Endodermal cell (in vitro differentiated cells): ENCODE measurements around the gene POLR1B. TPM values are rescaled to one million over a fixed set of nuclear protein-coding genes. Genes with fewer than 3 reads are reported as not detected.

Experiments used
- DNase-seq: peaks from one replicate; pipeline ENCODE4 v3.0.0-alpha.2; 2017
- H3K27ac ChIP-seq: 2 replicates; pipeline ENCODE4 v1.5.1; 2013; ENCODE audit warnings: mild to moderate bottlenecking, low read depth, low read length, moderate library complexity
- H3K27me3 ChIP-seq: 2 replicates; pipeline ENCODE4 v1.6.1; 2013; ENCODE audit warnings: mild to moderate bottlenecking, low read length, moderate library complexity; ENCODE audit not compliant: insufficient read depth, control insufficient read depth, poor library complexity, severe bottlenecking
- H3K36me3 ChIP-seq: 2 replicates; pipeline ENCODE4 v1.7.0; 2013; ENCODE audit warnings: mild to moderate bottlenecking, low read length, moderate library complexity; ENCODE audit not compliant: control insufficient read depth, insufficient read depth
- H3K4me1 ChIP-seq: one replicate; pipeline ENCODE4 v1.7.0; 2013; ENCODE audit warnings: low read length; ENCODE audit not compliant: control insufficient read depth, insufficient read depth
- H3K4me3 ChIP-seq: 2 replicates; pipeline ENCODE4 v1.5.1; 2013; ENCODE audit warnings: mild to moderate bottlenecking, low read length, moderate library complexity
- H3K9ac ChIP-seq: 2 replicates; pipeline ENCODE4 v1.6.1; 2013; ENCODE audit warnings: mild to moderate bottlenecking, low read length, moderate library complexity; ENCODE audit not compliant: poor library complexity, severe bottlenecking; ENCODE audit errors: extremely low read depth
- H3K9me3 ChIP-seq: 2 replicates; pipeline ENCODE4 v1.6.1; 2013; ENCODE audit warnings: mild to moderate bottlenecking, low read length, moderate library complexity; ENCODE audit not compliant: control insufficient read depth
- H3K27ac Mint-ChIP-seq: 2 replicates; pipeline ENCODE4 v1.8.0; 2020; ENCODE audit warnings: mixed read lengths
- H3K27me3 Mint-ChIP-seq: 2 replicates; pipeline ENCODE4 v1.8.0; 2021; ENCODE audit warnings: mild to moderate bottlenecking, mixed read lengths; ENCODE audit not compliant: insufficient read depth
- H3K36me3 Mint-ChIP-seq: 2 replicates; pipeline ENCODE4 v1.8.0; 2020; ENCODE audit warnings: low read depth, mixed read lengths
- H3K4me1 Mint-ChIP-seq: 2 replicates; pipeline ENCODE4 v1.8.0; 2020; ENCODE audit warnings: mixed read lengths
- H3K4me3 Mint-ChIP-seq: 2 replicates; pipeline ENCODE4 v1.8.0; 2020; ENCODE audit warnings: mild to moderate bottlenecking, moderate library complexity, mixed read lengths
- H3K9me3 Mint-ChIP-seq: 2 replicates; pipeline ENCODE4 v1.8.0; 2020; ENCODE audit warnings: mild to moderate bottlenecking, mixed read lengths
- CTCF ChIP-seq: fragments of 200-600 bp; sonication (generic); conservative IDR thresholded peaks from 2 replicates; pipeline ENCODE4 v1.5.0; 2021; ENCODE audit warnings: antibody characterized with exemption, mild to moderate bottlenecking
- WGBS, 2 experiments: methylation state at CpG; one replicate each; pipeline versions ENCODE4 v1.1.5 to v1.1.7; 2013; ENCODE audit warnings: missing lambda C conversion rate in 2 of 2, mixed read lengths in 1 of 2; ENCODE audit not compliant: insufficient coverage in 1 of 2, insufficient read length in 1 of 2; 5-methylcytosine and 5-hydroxymethylcytosine counted together
- total RNA-seq, 2 donors: library from RNA; stranded (reverse); fragmentation: NEBNext Ultra II Directional in 1 of 2; extraction: Animal tissue kit (Norgen Biotek cat#: 25700) in 1 of 2; gene quantifications; 2 replicates in 1 of 2; 3 replicates in 1 of 2; pipeline ENCODE4 v1.2.1, GENCODE V29; 2021

The POLR1B gene
- total RNA-seq, 2 donors from 2014 or later, result 25.6 to 31.9 TPM

GRCh38 chr2:112593736-112594135, 51.5 kb downstream of the POLR1B start:
- Mint-ChIP-seq H3K36me3 (peaks cover 10% of the 10 kb centered on the region), H3K27ac (no peak overlapping the region), H3K27me3 (no peaks in the 10 kb centered on the region), H3K9me3 (no peaks in the 10 kb centered on the region), H3K4me1 (peaks cover 3% of the 10 kb centered on the region), H3K4me3 (no peak overlapping the region)
- no peak for TF ChIP-seq CTCF
- Histone ChIP-seq H3K27ac (no peak overlapping the region), H3K36me3 (peaks cover 2% of the 10 kb centered on the region), H3K27me3 (no peaks in the 10 kb centered on the region), H3K4me3 (no peak overlapping the region), H3K4me1 (no peaks in the 10 kb centered on the region), H3K9me3 (no peaks in the 10 kb centered on the region), H3K9ac (no peak overlapping the region)
- 89 to 95% methylated on average over 3 to 4 of the region's 4 CpGs for WGBS, 2 experiments
- no peak for DNase-seq

GRCh38 chr2:112597537-112598322, 55.5 kb downstream of the POLR1B start:
- Histone ChIP-seq H3K27ac (no peak overlapping the region), H3K27me3 (no peaks in the 10 kb centered on the region), H3K9ac (no peak overlapping the region), H3K36me3 (no peaks in the 10 kb centered on the region), H3K9me3 (no peaks in the 10 kb centered on the region), H3K4me1 (no peaks in the 10 kb centered on the region), H3K4me3 (no peak overlapping the region)
- Mint-ChIP-seq H3K36me3 (peaks cover 3% of the 10 kb centered on the region), H3K27ac (no peak overlapping the region), H3K4me3 (no peak overlapping the region), H3K9me3 (no peaks in the 10 kb centered on the region), H3K27me3 (no peaks in the 10 kb centered on the region), H3K4me1 (peaks cover 2% of the 10 kb centered on the region)
- 97 to 98% methylated on average over 4 to 10 of the region's 10 CpGs for WGBS, 2 experiments
- TF ChIP-seq CTCF, result no peak
- DNase-seq, result no peak

- H3K9me3 ChIP-seq, result no peaks in the 10 kb centered on the region
- no peak for TF ChIP-seq CTCF
- Mint-ChIP-seq H3K27ac (no peak overlapping the region), H3K9me3 (no peaks in the 10 kb centered on the region), H3K4me1 (peaks cover 2% of the 10 kb centered on the region), H3K36me3 (no peaks in the 10 kb centered on the region), H3K4me3 (no peak overlapping the region), H3K27me3 (no peaks in the 10 kb centered on the region)
- H3K36me3 ChIP-seq, result no peaks in the 10 kb centered on the region
- H3K4me3 ChIP-seq, result no peak overlapping the region
- H3K9ac ChIP-seq, result no peak overlapping the region
- 94 to 100% methylated on average over 3 of the region's 3 CpGs for WGBS, 2 experiments
- H3K27me3 ChIP-seq, result no peaks in the 10 kb centered on the region
- no peak overlapping the region for H3K27ac ChIP-seq
- H3K4me1 ChIP-seq, result no peaks in the 10 kb centered on the region
- DNase-seq, result no peak
These were observed 58.4 kb downstream of the POLR1B start for GRCh38 chr2:112600634-112601033.
